ENCODE measurements around the gene L3MBTL2. TPM values are rescaled to one million over a fixed set of nuclear protein-coding genes. Genes with fewer than 3 reads are reported as not detected.

Gene L3MBTL2
- total RNA-seq, 1 experiment from 2014 or later, result 24.7 TPM

GRCh38 chr22:41256254-41257253, 51.4 kb downstream of the L3MBTL2 start:
- Histone ChIP-seq H3K9me2 (ENCODE audit: insufficient read depth) (no peaks in the 10 kb centered on the region), H3K27me3 (ENCODE audit: insufficient read depth, low read length) (no peaks in the 10 kb centered on the region), H3K4me2 (ENCODE audit: low read length) (no peak overlapping the region), H3K27ac (ENCODE audit: low read depth, low read length) (peak overlapping the region; percentile 10; the same call in 1 of the 2 replicates), H3K4me3 (replicated peaks in 1 of 2; ENCODE audit: low read depth in 1 of 2, low read length in 2 of 2) (no peak overlapping the region), H2AFZ (ENCODE audit: low read depth, low read length, poor library complexity, severe bottlenecking) (no peak overlapping the region), H3K36me3 (ENCODE audit: control insufficient read depth in 1 of 2, insufficient read depth in 2 of 2, low read length in 2 of 2) (peaks cover 65 to 68% of the 10 kb centered on the region in 2 experiments), H3K9me3 (ENCODE audit: control insufficient read depth in 1 of 2, insufficient read depth in 1 of 2, low read depth in 1 of 2, low read length in 2 of 2) (no peaks in the 10 kb centered on the region), H3K9ac (ENCODE audit: low read length) (no peak overlapping the region), H3K4me1 (ENCODE audit: control insufficient read depth in 1 of 2, insufficient read depth in 2 of 2, low read length in 2 of 2) (no peaks in the 10 kb centered on the region), H3K79me2 (ENCODE audit: insufficient read depth, low read length) (peaks cover 29% of the 10 kb centered on the region; the same call in 1 of the 2 replicates), H4K20me1 (ENCODE audit: insufficient read depth) (no peaks in the 10 kb centered on the region)
- TF ChIP-seq ZNF274 (IDR thresholded peaks at IDR 0.05; ENCODE audit: low read depth, low read length) (no peak), JUND (IDR thresholded peaks at IDR 0.05) (no peak), POLR2AphosphoS5 (IDR thresholded peaks at IDR 0.05; ENCODE audit: low read depth, low read length) (no peak), TCF7L2 (IDR thresholded peaks at IDR 0.05; ENCODE audit: borderline replicate concordance, extremely low read depth, insufficient read depth, insufficient read length) (no peak), REST (IDR thresholded peaks at IDR 0.05; ENCODE audit: low read depth) (no peak), EGR1 (IDR thresholded peaks at IDR 0.05; ENCODE audit: low read depth) (no peak), SIN3A (IDR thresholded peaks at IDR 0.05; ENCODE audit: low read depth) (no peak), POLR2A (IDR thresholded peaks at IDR 0.05; ENCODE audit: borderline replicate concordance, extremely low read depth, insufficient read depth, insufficient read length) (no peak), EZH2phosphoT487 (IDR thresholded peaks at IDR 0.05; ENCODE audit: borderline replicate concordance) (no peak), CBX3 (IDR thresholded peaks at IDR 0.05; ENCODE audit: low read depth) (no peak), ZFX (IDR thresholded peaks at IDR 0.05) (no peak)
- TF ChIP-seq, protein P1, sequence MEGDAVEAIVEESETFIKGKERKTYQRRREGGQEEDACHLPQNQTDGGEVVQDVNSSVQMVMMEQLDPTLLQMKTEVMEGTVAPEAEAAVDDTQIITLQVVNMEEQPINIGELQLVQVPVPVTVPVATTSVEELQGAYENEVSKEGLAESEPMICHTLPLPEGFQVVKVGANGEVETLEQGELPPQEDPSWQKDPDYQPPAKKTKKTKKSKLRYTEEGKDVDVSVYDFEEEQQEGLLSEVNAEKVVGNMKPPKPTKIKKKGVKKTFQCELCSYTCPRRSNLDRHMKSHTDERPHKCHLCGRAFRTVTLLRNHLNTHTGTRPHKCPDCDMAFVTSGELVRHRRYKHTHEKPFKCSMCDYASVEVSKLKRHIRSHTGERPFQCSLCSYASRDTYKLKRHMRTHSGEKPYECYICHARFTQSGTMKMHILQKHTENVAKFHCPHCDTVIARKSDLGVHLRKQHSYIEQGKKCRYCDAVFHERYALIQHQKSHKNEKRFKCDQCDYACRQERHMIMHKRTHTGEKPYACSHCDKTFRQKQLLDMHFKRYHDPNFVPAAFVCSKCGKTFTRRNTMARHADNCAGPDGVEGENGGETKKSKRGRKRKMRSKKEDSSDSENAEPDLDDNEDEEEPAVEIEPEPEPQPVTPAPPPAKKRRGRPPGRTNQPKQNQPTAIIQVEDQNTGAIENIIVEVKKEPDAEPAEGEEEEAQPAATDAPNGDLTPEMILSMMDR (IDR thresholded peaks at IDR 0.05 in 2 of 3, conservative IDR thresholded peaks at IDR 0.05 in 1 of 3; ENCODE audit: borderline replicate concordance in 1 of 3, insufficient read depth in 1 of 3, low read depth in 2 of 3, low read length in 2 of 3), result no peak
- TF ChIP-seq, protein P2, sequence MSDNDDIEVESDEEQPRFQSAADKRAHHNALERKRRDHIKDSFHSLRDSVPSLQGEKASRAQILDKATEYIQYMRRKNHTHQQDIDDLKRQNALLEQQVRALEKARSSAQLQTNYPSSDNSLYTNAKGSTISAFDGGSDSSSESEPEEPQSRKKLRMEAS (IDR thresholded peaks at IDR 0.05), result no peak
- TF ChIP-seq, protein P3, sequence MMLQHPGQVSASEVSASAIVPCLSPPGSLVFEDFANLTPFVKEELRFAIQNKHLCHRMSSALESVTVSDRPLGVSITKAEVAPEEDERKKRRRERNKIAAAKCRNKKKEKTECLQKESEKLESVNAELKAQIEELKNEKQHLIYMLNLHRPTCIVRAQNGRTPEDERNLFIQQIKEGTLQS (IDR thresholded peaks at IDR 0.05), result no peak
- ChIA-PET POLR2A (interaction anchor here (0.6 kb wide), 1 partner anchor 147 kb away, joined by 4 read pairs; no protein-coding TSS in a partner anchor), RAD21 (ENCODE audit: low non-redundant PET in 1 of 2, low total read pairs in 2 of 2, uncharacterized antibody in 2 of 2, unreplicated experiment in 2 of 2) (no interaction called here), CTCF (no interaction called here)
- intact Hi-C loops (cut with micrococcal nuclease), result no loop called here
- BruUV-seq (replicated peaks), result no TSS peak
- DNase-seq (ENCODE audit: low read depth, low spot score), result no peak
- ATAC-seq, result peak; percentile 35; the same call in 1 of the 2 replicates

All from HCT116 (cell line).